ENCODE measurements around the gene STPG2.
A peak's percentile ranks its signal among the peaks of the same experiment; 100 is the strongest.

DNA sequence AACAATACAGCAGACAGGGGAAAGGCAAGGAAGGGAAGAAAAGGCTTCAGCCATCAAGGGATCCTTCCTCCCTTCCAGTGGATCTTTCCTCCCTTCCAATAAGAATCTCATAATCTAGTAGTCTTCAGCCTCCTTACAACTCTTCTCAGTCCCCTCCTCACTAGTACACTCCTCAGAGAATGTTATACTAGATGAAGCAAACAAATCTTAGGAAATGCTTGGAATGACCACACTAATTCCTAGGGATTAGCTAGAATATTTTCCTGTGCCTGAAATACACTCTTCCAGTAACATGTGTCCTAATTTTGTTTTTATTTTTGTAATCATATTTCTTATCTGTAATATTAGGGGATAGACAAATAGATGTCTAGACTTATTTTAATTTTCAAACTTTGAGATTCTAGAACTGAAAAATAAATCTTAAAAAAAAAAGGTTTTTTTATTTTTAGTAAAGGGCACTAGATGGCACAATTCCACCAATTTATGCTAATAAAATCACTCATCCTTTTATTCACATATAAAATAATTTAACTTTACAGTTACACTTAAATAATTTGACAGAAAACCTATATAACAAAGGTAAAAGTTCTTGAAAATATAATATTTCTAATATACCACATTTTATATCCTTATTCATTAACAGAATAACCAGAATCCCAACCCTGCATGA is 7.0 kb upstream of the STPG2 start:
- TF ChIP-seq, protein P1, sequence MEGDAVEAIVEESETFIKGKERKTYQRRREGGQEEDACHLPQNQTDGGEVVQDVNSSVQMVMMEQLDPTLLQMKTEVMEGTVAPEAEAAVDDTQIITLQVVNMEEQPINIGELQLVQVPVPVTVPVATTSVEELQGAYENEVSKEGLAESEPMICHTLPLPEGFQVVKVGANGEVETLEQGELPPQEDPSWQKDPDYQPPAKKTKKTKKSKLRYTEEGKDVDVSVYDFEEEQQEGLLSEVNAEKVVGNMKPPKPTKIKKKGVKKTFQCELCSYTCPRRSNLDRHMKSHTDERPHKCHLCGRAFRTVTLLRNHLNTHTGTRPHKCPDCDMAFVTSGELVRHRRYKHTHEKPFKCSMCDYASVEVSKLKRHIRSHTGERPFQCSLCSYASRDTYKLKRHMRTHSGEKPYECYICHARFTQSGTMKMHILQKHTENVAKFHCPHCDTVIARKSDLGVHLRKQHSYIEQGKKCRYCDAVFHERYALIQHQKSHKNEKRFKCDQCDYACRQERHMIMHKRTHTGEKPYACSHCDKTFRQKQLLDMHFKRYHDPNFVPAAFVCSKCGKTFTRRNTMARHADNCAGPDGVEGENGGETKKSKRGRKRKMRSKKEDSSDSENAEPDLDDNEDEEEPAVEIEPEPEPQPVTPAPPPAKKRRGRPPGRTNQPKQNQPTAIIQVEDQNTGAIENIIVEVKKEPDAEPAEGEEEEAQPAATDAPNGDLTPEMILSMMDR (IDR thresholded peaks at IDR 0.05) = peak in 1 of 5 experiments; percentile 3
- TF ChIP-seq POLR2AphosphoS5 (IDR thresholded peaks at IDR 0.05) (no peak), POLR2A (IDR thresholded peaks at IDR 0.05) (no peak), EP300 (IDR thresholded peaks at IDR 0.05; ENCODE audit: low read depth) (no peak)

All from transverse colon (tissue), 4 donors.